ENCODE data around the gene GRM4.

GRM4 gene

GRCh38 chr6:34143196-34143883, 2.5 kb downstream of the GRM4 start:
- no peak for DNase-seq (ENCODE audit: low read depth in 2 of 2)

- DNase-seq (ENCODE audit: low read depth in 2 of 2), result no peak
Measured at GRCh38 chr6:34142061-34142998, 3.6 kb downstream of the GRM4 start.

- DNase-seq (ENCODE audit: low read depth in 2 of 2), result no peak
Measured at GRCh38 chr6:34140075-34140474, 5.8 kb downstream of the GRM4 start.

GRCh38 chr6:34138914-34139510, 6.9 kb downstream of the GRM4 start:
- no peak for DNase-seq (ENCODE audit: low read depth in 2 of 2)

GRCh38 chr6:34138191-34138590, 7.7 kb downstream of the GRM4 start:
- no peak for DNase-seq (ENCODE audit: low read depth in 2 of 2)

GRCh38 chr6:34135541-34135940, 10.3 kb downstream of the GRM4 start:
- DNase-seq (ENCODE audit: low read depth in 2 of 2), result no peak

GRCh38 chr6:34132486-34133185, 13.3 kb downstream of the GRM4 start:
- no peak for DNase-seq (ENCODE audit: low read depth in 2 of 2)

GRCh38 chr6:34131326-34132290, 14.3 kb downstream of the GRM4 start:
- DNase-seq (ENCODE audit: low read depth in 2 of 2), result no peak

- no peak for DNase-seq (ENCODE audit: low read depth in 2 of 2)
Measured at GRCh38 chr6:34130862-34131261, 15.0 kb downstream of the GRM4 start.

- DNase-seq (ENCODE audit: low read depth in 2 of 2), result no peak
Measured at GRCh38 chr6:34129753-34130152, 16.1 kb downstream of the GRM4 start.

- DNase-seq (ENCODE audit: low read depth in 2 of 2), result no peak
Measured at GRCh38 chr6:34128045-34128444, 17.8 kb downstream of the GRM4 start.

GRCh38 chr6:34126419-34126818, 19.5 kb downstream of the GRM4 start:
- no peak for DNase-seq (ENCODE audit: low read depth in 2 of 2)

GRCh38 chr6:34125939-34126338, 19.9 kb downstream of the GRM4 start:
- DNase-seq (ENCODE audit: low read depth in 2 of 2), result no peak

GRCh38 chr6:34120953-34121675, 24.8 kb downstream of the GRM4 start:
- no peak for DNase-seq (ENCODE audit: low read depth in 2 of 2)

GRCh38 chr6:34115915-34116314, 30.0 kb downstream of the GRM4 start:
- DNase-seq (ENCODE audit: low read depth in 2 of 2), result no peak

- DNase-seq (ENCODE audit: low read depth in 2 of 2), result no peak
Measured at GRCh38 chr6:34115403-34115795, 30.5 kb downstream of the GRM4 start.

- no peak for DNase-seq (ENCODE audit: low read depth in 2 of 2)
Measured at GRCh38 chr6:34114695-34115402, 31.0 kb downstream of the GRM4 start.

- no peak for DNase-seq (ENCODE audit: low read depth in 2 of 2)
Measured at GRCh38 chr6:34113532-34113931, 32.4 kb downstream of the GRM4 start.

- no peak for DNase-seq (ENCODE audit: low read depth in 2 of 2)
Measured at GRCh38 chr6:34112126-34112525, 33.8 kb downstream of the GRM4 start.

GRCh38 chr6:34110610-34111009, 35.3 kb downstream of the GRM4 start:
- no peak for DNase-seq (ENCODE audit: low read depth in 2 of 2)

All from stimulated activated CD8-positive, alpha-beta memory T cell treated with anti-CD3 and anti-CD28 coated beads, Interleukin-7, amount 100 ng/mL, for 1 hour (primary cell).